HG03460 (cell line): ENCODE results near the gene NTN3.
"Not testable (repeated sequence)": the region's sequence is repeated elsewhere in the genome, so short reads cannot be mapped to it uniquely, and the experiment has no call there.

Source experiments
- ATAC-seq: cut with Tn5 transposase; IDR thresholded peaks from one replicate; pipeline ENCODE4 v1.9.1; 2021; ENCODE audit not compliant: unreplicated experiment

NTN3 gene

DNA sequence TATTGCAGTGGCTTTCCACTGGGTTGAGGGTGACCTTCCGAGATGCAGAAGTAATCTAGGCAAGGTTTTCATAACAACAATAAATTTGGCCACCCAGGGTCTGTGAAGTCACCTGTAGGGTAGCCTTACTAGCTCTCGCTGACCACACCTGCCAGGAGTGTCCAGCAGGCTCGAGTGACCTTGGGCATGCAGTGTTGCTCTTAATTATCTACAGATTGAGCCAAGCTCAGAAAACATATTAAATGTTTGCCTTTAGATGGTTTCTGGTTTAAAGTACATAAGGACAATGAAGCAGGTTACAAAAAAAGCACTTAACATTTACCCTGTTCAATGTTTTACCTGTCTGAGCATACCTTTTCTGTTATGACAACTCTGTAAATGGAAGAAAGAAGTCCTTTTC is 5.6 kb downstream of the NTN3 start:
- ATAC-seq: no peak

DNA sequence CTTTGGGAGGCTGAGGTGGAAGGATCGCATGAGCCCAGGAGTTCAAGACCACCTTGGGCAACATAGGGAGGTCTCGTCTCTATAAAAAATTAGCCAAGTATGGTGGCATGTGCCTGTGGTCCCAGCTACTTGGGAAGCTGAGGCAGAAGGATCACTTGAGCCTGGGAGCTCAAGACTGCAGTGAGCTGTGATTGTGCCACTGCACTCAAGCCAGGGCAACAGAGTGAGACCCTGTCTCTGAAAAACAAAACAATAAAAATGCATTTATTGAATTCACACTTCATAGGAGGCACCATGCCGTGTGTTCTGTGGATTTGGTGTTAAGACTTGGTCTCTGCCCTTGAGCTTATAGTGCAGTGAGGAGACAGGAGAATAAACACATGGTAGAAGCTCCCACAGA is 6.2 kb downstream of the NTN3 start:
- no peak for ATAC-seq

GRCh38 chr16:2478279-2478678 is 7.2 kb downstream of the NTN3 start:
- no peak for ATAC-seq

- not testable (repeated sequence) for ATAC-seq
Measured at GRCh38 chr16:2479996-2480395, 8.9 kb downstream of the NTN3 start.

DNA sequence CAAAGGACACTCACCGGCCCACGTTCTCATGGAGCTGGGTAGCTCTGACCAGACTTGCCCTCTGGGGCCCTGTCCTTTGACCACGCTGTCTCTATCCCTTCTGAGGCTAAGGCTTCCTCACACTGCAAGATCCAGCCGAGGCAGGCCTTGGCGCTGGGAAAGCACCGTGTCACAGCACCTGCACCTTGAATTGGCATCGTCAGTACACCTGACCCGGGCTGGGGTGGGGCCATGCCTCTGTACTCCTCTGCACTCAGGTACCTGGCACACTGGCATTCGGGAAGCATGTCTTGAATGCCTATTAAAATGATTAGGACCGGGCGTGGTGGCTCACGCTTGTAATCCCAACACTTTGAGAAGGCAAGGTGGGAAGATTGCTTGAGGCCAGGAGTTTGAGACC is 9.9 kb downstream of the NTN3 start:
- no peak for ATAC-seq

DNA sequence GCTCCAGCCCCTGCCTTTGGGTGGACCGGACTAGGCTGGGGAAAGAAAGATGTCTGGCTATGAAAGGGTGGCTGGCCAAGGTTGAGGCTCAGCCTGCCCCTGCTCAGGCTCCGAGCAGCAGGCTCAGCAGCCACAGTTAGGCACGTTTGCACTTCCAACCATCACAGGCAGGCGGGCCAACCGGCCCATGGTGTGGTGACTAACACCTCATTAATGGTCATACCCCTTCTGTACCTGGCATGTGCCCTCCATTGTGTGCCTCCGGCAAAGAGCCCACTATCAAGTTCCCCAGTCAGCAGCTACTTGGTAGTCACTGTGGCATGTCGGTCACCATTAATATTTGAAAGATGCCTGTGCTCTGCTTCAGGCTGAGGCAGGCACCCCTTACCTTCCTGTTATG is 10.6 kb downstream of the NTN3 start:
- no peak for ATAC-seq

- no peak for ATAC-seq
Measured at GRCh38 chr16:2482249-2482648, 11.2 kb downstream of the NTN3 start.

GRCh38 chr16:2482708-2483534 is 11.8 kb downstream of the NTN3 start:
- ATAC-seq: no peak

DNA sequence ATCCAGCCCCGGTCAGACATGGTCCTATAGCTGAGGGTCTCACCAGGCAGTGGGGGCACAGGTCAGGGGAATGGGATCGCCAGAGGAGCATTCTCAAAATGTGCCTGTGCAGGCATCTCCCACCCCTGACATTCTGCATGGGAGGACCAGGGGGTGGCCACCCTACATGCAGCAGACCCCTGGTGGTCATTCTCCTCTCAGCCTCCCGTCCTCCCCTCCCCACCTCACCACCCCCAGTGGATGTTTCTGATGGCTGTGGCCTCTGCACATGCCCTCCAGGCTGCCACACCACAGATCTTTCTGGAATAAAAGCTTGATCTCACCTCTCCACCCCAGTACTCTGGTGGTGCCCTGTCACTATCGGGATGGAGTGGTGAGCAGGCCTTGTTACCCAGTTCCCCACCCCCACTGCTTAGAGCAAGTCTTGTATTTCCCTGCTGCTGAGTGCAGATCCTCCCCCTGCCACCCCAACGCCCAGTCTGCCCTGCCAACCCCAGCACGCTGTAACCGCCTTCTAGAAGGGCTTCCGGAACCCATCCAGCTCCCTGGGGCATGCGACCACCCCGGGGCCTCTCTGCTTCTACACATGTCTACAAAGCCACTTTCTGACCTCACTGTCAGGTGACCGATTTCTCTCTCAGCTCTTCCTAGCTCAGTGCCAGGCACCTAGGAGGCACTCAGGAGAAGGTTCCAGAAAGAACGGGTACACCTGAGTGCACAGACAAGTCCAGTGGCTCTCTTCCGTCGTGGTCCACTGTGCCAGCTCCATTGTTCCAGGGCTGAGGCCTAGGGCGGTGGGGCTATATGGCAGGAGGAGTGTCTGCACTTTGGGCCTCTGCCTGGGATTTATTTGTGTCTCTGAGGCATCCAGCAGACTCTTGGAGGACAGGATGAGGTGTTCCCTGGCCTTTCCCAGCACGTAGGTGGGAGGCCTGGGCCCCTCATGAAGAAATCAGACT is 13.1 kb downstream of the NTN3 start:
- ATAC-seq: no peak

GRCh38 chr16:2484898-2485508 is 13.9 kb downstream of the NTN3 start:
- no peak for ATAC-seq

DNA sequence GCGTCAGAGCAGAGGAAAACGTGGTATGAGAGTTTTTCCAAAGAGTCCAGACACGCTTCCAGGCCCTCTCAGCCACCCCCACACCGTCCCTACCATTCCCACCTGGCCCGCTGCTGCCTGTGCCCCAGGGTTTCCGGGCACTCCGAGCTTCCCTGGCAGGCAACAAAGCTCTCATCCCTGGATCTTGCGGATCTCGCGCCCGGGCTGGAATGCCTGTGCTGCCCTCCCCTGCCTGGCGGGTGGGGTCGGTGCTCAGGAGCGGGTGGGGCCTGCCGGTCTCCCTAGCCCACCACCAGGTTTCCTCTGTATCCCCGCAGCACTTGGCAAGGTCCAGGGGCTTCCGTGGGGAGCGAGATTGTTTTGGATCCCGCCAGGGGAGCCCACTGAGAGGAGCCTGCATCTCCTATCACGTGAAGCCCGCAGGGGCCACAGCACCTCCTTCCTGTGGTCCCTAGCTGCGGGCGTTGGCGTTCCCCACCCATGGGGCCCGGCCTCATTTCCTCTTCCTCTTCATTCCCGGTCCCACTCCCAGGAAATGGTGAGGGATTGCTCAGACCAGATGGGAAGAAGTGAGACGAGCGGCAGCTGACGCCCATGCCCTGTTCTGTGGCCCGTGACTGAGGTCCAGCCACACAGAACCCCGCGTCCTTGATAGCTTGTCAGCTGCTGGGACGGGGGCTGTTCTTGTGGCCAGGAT is 14.9 kb downstream of the NTN3 start:
- no peak for ATAC-seq

GRCh38 chr16:2486645-2487516 is 15.8 kb downstream of the NTN3 start:
- no peak for ATAC-seq

DNA sequence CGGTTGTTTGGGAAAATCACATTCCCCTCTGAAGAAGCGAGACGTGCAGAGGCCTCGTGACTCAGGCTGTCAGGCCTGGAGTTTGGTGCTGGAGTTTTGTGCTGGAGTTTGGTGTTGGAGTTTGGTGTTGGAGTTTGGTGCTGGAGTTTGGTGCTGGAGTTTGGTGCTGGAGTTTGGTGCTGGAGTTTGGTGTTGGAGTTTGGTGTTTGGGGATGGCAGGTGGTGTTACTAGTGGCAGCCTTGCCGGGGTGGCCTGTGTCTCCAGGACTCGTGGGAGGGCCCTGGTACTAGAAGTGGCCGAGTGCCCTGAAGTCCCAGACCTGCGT is 16.4 kb downstream of the NTN3 start:
- no peak for ATAC-seq

DNA sequence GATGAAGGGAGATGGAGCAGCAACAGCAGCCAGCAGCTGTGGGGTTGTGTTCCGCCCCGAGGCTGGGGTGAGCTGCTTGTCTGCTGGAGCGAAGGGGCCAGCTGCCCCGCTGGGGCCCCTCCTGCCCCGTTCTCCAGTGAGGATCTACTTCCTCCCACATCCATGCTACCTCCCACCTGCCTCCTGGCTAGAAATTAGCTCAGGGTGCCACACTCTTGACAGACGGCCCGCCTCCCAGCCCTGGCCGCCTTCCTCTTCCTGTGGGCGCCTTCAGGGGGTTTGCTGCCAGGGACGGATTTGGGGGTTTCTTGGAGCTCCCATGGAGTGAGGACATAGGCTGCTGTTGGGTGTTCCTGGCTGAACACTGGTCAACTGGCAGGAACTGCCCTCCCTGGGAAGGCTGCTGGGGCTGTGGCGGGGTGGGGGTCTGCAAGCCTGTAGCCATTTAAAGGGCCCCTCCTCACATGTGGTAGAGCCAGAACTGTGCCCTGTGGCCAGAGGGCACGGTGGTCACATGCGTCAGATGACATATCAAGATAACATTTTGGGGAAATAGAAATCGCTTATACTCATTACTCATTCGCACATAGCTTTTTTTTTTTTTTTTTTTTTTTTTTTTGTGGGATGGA is 16.9 kb downstream of the NTN3 start:
- ATAC-seq: no peak

- no peak for ATAC-seq
Measured at GRCh38 chr16:2489581-2489980, 18.5 kb downstream of the NTN3 start.

- ATAC-seq: no peak
Measured at GRCh38 chr16:2490190-2491105, 19.4 kb downstream of the NTN3 start.

GRCh38 chr16:2492292-2492691 is 21.2 kb downstream of the NTN3 start:
- ATAC-seq: no peak

GRCh38 chr16:2493605-2494004 is 22.5 kb downstream of the NTN3 start:
- no peak for ATAC-seq

DNA sequence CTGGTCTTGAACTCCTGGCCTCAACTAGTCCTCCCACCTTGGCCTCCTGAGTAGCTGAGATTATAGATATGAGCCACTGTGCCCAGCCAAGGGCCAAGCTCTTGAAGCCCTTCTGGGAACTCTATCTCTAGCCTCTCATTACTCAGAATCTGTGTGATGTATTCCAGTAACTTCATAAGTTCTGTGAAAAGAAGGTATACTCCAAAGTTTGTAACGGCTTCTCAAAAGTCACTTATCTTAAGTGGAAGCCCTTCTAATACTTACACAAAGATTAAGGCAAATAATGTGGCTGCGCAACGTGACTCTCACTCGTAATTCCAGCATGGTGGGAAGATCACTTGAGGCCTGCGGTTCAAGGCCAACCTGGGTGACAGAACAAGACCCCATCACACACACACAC is 23.5 kb downstream of the NTN3 start:
- no peak for ATAC-seq
